Measurements from ENCODE around the gene PHEX.

- TF ChIP-seq POLR2AphosphoS5 (IDR thresholded peaks at IDR 0.05) (no peak), POLR2A (IDR thresholded peaks at IDR 0.05) (no peak), EP300 (IDR thresholded peaks at IDR 0.05; ENCODE audit: low read depth) (no peak)
- TF ChIP-seq, protein P1, sequence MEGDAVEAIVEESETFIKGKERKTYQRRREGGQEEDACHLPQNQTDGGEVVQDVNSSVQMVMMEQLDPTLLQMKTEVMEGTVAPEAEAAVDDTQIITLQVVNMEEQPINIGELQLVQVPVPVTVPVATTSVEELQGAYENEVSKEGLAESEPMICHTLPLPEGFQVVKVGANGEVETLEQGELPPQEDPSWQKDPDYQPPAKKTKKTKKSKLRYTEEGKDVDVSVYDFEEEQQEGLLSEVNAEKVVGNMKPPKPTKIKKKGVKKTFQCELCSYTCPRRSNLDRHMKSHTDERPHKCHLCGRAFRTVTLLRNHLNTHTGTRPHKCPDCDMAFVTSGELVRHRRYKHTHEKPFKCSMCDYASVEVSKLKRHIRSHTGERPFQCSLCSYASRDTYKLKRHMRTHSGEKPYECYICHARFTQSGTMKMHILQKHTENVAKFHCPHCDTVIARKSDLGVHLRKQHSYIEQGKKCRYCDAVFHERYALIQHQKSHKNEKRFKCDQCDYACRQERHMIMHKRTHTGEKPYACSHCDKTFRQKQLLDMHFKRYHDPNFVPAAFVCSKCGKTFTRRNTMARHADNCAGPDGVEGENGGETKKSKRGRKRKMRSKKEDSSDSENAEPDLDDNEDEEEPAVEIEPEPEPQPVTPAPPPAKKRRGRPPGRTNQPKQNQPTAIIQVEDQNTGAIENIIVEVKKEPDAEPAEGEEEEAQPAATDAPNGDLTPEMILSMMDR (IDR thresholded peaks at IDR 0.05), result no peak
Observed at GRCh38 chrX:22012931-22013330, 19.2 kb upstream of the PHEX start.
